NCI-H226 (cell line): Measurements from ENCODE around the gene CTAGE1.
A peak's percentile ranks its signal among the peaks of the same experiment; 100 is the strongest.
"Not testable (repeated sequence)": the region's sequence is repeated elsewhere in the genome, so short reads cannot be mapped to it uniquely, and the experiment has no call there.

Experiments
- DNase-seq: peaks from one replicate; pipeline ENCODE4 v3.0.0-alpha.2; 2015

CTAGE1 gene, protein sequence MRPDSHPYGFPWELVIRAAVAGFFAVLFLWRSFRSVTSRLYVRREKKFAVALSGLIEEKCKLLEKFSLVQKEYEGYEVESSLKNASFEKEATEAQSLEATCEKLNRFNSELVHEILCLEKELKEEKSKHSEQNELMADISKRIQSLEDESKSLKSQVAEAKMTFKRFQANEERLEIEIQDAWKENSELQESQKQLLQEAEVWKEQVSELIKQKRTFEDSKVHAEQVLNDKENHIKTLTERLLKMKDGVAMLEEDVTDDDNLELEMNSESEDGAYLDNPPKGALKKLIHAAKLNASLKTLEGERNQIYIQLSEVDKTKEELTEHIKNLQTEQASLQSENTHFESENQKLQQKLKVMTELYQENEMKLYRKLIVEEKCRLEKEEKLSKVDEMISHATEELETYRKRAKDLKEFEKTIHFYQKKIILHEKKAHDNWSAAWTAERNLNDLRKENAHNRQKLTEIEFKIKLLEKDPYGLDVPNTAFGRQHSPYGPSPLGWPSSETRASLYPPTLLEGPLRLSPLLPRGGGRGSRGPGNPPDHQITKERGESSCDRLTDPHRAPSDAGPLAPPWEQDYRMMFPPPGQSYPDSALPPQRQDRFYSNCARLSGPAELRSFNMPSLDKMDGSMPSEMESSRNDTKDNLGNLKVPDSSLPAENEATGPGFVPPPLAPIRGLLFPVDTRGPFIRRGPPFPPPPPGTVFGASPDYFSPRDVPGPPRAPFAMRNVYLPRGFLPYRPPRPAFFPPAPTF

DNA sequence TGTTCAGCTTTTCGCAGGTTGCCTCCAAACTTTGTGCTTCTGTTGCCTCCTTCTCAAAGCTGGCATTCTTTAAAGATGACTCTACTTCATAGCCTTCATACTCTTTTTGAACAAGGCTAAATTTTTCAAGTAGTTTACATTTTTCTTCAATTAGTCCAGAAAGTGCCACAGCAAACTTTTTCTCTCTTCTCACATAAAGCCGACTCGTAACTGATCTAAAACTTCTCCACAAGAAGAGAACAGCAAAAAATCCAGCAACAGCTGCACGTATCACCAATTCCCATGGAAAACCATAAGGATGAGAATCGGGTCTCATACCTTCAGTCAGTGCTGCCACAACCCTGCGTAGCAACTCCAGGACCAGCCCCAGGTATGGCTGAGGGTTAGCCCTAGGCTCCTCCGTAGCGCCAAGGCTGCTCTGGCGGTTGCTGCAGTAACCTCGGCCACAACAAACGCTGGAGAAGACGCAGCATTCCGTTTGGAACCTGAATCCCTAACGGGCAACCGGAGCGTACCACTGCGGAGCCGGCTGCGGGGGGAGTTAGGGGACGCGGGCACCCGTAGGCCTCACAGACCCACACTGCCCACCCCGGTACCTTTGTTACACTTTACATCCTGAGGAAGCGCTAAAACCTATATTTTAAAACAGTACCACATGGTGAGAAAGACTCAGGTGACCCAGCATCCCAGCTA, at the start of gene CTAGE1:
TSS of gene CTAGE1 (minus strand) at position 420 of the 693 bp plus-strand sequence. CDS start at position 316, 104 bp downstream.
- no peak for DNase-seq

GRCh38 chr18:22466608-22467395, 49.1 kb upstream of the CTAGE1 start:
- DNase-seq = peak; percentile 92

DNA sequence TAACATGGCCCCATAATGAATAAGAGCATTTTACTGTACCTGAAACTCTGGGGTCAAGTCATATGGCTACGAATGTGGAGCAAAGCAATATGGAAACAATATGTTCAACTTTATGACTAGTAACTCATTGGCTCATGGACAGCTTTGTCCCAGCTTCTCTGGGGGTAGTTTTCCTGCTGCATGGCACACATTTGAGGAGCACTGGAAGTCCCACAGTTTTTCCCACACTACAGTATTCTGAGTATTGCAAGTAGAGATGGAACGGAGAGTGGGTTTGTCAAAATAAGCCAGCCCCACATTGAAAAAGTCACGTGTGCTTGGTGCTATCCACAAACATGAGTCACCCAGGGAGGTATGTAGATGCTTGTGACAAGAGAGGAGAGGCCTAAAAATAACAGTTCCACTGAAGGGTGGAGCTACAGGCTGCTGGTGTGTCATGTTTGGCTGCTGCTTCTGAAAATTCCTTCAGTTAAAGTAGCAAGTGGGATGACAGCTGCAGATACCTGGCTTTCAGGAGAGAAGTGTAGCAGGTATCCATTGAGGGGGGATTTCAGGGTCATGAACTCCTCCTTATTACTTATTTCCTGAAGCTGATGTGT, 48.2 kb upstream of the CTAGE1 start:
- peak; percentile 91 for DNase-seq

DNA sequence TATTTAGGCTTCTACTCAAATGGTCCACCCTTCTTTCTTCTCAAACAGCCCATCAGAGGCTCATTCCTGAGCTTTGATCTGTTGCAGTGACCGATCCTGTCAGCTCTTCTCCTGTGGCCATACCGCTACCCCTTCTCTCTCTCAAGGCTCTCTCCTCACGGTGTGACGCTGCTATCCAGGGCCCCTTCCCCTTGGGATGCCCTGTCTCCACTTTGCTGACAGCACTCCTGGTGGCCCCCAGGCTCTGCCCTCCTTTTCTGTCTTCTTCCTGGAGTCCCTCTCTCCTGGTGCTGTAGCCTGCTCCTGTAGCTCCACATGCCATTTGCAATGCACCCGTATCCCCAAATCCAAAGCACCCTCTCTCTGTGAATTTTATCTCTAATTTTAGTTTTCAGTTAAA, 45.4 kb upstream of the CTAGE1 start:
- no peak for DNase-seq

GRCh38 chr18:22459491-22459890, 41.8 kb upstream of the CTAGE1 start:
- no peak for DNase-seq

DNA sequence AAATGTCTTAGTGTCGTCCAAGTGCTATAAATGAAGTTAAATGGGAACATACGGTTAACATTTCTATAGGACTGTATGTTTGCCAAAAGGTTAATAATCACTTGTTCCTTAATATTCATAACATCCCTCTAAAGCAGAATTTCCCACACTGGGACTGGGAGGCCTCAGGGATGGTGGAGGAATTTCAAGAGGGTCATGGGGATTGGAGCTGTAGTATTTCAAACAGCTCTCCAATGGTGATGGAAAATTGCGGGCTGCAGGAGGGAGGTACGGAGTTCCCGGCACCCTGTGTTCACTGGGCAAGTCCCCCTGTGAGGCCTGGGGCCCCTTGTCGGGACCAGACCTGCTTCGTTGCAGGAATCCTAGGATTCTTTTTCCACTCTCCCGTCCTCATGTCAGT, 39.8 kb upstream of the CTAGE1 start:
- no peak for DNase-seq

DNA sequence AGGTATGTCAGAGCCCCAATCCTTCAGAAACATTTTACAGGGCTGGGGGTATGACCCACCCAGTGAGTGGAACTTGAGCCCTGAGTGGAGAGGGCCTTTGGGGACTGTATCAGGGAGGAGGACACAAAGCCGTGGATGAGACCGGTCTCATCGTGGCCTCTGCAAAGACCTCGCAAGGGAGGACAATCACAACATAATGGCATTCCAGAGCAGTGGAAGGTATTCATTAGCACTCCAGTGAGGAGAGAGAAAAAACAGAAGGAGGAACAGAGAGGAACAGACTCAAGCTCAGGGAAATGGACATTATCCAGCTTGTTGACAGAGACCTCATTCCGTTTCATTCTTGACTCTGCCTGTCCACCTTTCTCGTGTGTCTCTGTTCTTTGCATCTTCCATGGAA, 38.8 kb upstream of the CTAGE1 start:
- no peak for DNase-seq

- no peak for DNase-seq
These were observed 38.4 kb upstream of the CTAGE1 start for GRCh38 chr18:22456116-22456480.

DNA sequence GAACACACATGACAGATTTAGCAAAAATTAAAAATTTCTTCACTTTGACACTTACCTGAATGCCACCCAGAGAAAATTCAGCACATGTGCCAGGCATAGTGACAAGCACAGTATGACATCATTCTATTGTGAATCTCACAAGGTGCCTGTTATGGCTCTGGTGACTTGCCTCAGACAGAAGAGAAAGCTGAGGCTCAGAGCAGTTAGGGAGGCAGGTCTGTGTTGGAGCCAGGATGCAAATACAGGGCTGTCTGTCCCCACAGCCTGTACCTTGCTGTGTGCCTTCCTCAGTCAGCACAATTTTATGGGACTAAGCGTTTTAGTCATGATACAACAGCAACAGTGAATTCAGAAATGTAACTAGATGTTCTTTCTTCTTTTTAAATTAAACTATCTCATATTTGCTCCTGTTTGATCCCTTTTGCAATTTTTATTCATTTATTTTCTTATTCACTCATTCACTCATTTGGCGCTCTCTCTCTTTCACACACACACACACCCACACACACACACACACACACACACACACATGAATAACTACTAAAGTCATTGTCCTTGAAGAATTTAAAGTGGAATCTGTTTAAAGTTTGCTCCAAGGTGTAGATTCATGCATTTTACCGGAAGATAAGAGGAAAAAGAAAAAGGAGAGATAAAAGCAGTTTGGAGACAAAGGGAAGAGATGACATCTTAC, 37.9 kb upstream of the CTAGE1 start:
- no peak for DNase-seq

- DNase-seq = no peak
These were observed 35.6 kb upstream of the CTAGE1 start for GRCh38 chr18:22453315-22453714.

- DNase-seq = no peak
These were observed 34.5 kb upstream of the CTAGE1 start for GRCh38 chr18:22452226-22452668.

- DNase-seq = no peak
These were observed 34.1 kb upstream of the CTAGE1 start for GRCh38 chr18:22451796-22452195.

DNA sequence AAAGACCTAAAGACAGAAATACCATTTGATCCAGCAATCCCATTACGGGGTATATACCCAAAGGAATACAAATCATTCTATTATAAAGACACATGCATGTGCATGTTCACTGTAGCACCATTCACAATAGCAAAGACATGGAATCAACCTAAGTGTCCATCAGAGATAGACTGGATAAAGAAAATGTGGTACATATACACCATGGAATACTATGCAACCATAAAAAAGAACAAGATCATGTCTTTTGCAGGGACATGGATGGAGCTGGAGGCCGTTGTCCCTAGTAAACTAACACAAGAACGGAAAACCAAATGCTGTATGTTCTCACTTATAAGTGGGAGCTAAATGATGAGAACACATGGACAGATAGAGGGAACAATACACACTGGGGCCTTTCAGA, 33.1 kb upstream of the CTAGE1 start:
- DNase-seq = not testable (repeated sequence)

DNA sequence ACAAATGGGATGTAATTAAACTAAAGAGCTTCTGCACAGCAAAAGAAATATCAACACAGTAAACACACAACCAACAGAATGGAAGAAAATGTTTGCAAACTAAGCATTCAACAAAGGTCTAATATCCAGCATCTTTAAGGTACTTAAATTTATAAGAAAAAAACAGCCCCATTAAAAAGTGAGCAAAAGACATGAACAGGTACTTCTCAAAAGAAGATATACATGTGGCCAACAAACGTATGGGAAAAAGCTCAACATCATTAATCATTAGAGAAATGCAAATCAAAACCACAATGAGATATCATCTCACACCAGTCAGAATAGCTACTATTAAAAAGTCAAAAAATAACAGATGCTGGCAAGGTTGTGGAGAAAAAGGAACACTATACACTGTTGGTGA, 32.6 kb upstream of the CTAGE1 start:
- DNase-seq = not testable (repeated sequence)

DNA sequence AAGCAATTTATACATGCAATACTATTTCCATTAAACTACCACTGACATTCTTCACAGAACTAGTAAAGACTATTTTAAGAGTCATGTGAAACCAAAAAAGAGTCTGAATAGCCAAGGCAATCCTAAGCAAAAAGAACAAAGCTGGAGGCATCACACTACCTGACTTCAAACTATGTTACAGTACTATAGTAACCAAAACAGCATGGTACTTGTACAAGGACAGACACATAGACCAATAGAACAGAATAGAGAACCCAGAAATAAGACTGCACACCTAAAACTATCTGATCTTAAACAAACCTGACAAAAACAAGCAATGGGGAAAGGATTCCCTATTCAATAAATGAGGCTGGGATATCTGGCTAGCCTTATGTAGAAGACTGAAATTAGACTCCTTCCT, 32.0 kb upstream of the CTAGE1 start:
- DNase-seq = not testable (repeated sequence)

GRCh38 chr18:22448238-22448637, 30.5 kb upstream of the CTAGE1 start:
- no peak for DNase-seq

GRCh38 chr18:22447792-22448191, 30.1 kb upstream of the CTAGE1 start:
- no peak for DNase-seq

DNA sequence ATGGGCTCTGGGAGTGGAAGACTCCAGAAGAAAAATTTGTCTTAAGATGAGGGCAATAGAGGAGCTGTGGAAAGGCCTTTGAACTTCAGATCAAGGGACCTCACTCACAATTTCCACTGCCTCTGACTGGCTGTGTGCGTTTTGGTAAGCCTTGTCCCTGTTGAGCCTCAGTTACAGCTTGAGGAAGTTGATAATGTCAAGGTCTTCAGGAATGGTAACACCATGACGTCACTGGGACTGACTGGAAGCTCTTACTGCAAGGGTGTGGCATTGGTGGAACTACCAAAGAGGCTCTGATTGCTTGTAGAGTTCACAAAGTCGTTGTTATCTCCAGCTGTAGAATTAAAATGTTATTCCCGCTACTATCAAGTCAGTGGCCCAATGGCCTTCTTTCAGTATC, 29.2 kb upstream of the CTAGE1 start:
- no peak for DNase-seq

GRCh38 chr18:22446325-22446724, 28.6 kb upstream of the CTAGE1 start:
- no peak for DNase-seq

GRCh38 chr18:22441638-22442037, 23.9 kb upstream of the CTAGE1 start:
- no peak for DNase-seq

DNA sequence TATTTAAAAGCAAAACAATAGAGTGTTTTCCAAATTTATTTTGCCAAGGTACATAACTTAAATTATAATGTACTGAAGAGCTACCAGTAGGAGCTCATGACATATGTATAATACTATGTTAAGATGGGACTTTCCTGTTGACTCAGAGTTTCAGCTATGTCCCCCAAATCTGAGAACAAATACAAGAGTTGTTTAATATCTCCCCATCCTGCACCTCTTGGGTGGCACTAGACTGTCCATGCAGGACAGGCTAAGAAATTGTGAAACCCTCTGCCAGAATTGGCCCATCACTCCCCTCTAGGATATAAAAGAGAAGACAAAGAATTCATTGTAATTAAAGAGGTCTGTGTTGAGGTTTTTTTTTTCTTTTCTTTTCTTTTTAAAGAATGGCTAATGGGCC, 21.7 kb upstream of the CTAGE1 start:
- DNase-seq = peak; percentile 33

DNA sequence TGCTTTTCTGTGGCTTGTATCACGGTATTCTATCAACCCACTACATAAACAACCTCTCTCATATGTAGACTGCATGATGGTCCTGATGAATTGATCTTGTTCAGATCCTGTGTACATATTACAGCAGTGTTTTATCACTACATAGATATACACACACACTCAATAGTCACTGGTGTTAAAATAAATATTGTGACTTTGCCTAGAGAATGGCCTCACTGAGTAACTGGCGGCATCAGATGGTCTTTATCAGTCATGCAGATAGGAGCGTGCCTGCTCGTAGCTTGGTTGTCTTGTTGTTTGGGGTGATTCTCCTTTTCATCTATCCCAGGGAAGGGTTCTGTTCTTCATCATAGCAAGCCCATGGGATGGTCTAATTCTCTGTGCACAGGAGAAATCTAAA, 18.4 kb upstream of the CTAGE1 start:
- no peak for DNase-seq
